ENCODE data around the gene SOHLH1.

The SOHLH1 gene

GRCh38 chr9:135728436-135729110 is 29.3 kb upstream of the SOHLH1 start:
- no peak for DNase-seq

GRCh38 chr9:135727257-135727875 is 28.1 kb upstream of the SOHLH1 start:
- DNase-seq, result no peak

- no peak for DNase-seq
Measured at GRCh38 chr9:135726138-135726853, 27.0 kb upstream of the SOHLH1 start.

GRCh38 chr9:135724186-135724787 is 25.0 kb upstream of the SOHLH1 start:
- DNase-seq, result no peak

- no peak for DNase-seq
Measured at GRCh38 chr9:135722365-135722764, 23.1 kb upstream of the SOHLH1 start.

GRCh38 chr9:135719472-135719871 is 20.2 kb upstream of the SOHLH1 start:
- DNase-seq, result no peak

- no peak for DNase-seq
Measured at GRCh38 chr9:135718616-135719015, 19.3 kb upstream of the SOHLH1 start.

- DNase-seq, result no peak
Measured at GRCh38 chr9:135717410-135717809, 18.1 kb upstream of the SOHLH1 start.

- DNase-seq, result no peak
Measured at GRCh38 chr9:135716045-135716444, 16.8 kb upstream of the SOHLH1 start.

- no peak for DNase-seq
Measured at GRCh38 chr9:135715056-135715595, 15.8 kb upstream of the SOHLH1 start.

- DNase-seq, result no peak
Measured at GRCh38 chr9:135714242-135715055, 15.2 kb upstream of the SOHLH1 start.

GRCh38 chr9:135712613-135713295 is 13.5 kb upstream of the SOHLH1 start:
- DNase-seq, result no peak

GRCh38 chr9:135711881-135712280 is 12.6 kb upstream of the SOHLH1 start:
- DNase-seq, result no peak

GRCh38 chr9:135711391-135711790 is 12.1 kb upstream of the SOHLH1 start:
- DNase-seq, result no peak

GRCh38 chr9:135708164-135708563 is 8.9 kb upstream of the SOHLH1 start:
- no peak for DNase-seq

- no peak for DNase-seq
Measured at GRCh38 chr9:135707252-135708138, 8.2 kb upstream of the SOHLH1 start.

GRCh38 chr9:135706288-135706687 is 7.0 kb upstream of the SOHLH1 start:
- DNase-seq, result no peak

GRCh38 chr9:135705376-135705775 is 6.1 kb upstream of the SOHLH1 start:
- DNase-seq, result no peak

GRCh38 chr9:135704483-135704882 is 5.2 kb upstream of the SOHLH1 start:
- no peak for DNase-seq

GRCh38 chr9:135703726-135704125 is 4.4 kb upstream of the SOHLH1 start:
- no peak for DNase-seq
